HG03095 (cell line): ENCODE data around the gene PDE4B.
"Not testable (repeated sequence)": the region's sequence is repeated elsewhere in the genome, so short reads cannot be mapped to it uniquely, and the experiment has no call there.

Source experiments
- ATAC-seq: cut with Tn5 transposase; IDR thresholded peaks from one replicate; pipeline ENCODE4 v1.9.1; 2021; ENCODE audit warnings: moderate library complexity; ENCODE audit not compliant: unreplicated experiment

PDE4B gene

DNA sequence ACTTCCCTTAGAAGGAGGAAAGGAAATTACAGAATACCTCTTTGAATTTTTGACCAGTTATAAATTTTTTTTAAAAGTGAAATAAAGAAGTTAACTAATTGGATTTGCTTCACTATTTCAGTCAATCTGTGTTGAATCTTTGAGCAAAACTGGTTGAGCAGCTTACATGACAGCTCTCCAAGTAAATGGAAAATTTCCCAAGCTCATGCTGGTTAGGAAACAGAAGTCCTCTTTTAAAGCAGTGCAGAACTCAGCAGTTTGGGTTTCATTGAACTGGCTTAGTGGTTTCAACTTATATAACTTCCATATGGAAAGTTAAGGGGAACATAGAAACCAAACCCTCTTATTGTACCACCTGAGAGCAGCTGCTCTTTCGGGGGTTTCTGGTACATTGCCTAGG, 250.5 kb downstream of the PDE4B start:
- ATAC-seq = no peak

DNA sequence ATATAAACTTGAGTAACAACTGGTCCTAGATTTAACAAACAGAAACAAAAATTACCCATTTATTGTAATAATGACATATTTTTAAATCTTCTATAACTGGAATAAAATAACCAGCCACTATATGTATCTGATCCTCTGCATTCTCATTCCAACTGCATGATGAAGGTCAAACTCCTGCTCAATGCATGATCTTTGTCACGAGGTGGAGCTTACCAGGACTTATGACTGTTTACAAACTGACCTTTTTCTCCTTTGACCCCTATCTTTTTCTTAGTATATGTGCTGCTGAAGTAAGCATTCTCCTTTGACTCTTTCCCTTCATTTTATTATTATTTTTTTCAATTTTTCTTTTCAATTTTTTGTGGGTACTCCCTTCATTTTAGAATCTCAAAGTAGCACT, 252.2 kb downstream of the PDE4B start:
- no peak for ATAC-seq

DNA sequence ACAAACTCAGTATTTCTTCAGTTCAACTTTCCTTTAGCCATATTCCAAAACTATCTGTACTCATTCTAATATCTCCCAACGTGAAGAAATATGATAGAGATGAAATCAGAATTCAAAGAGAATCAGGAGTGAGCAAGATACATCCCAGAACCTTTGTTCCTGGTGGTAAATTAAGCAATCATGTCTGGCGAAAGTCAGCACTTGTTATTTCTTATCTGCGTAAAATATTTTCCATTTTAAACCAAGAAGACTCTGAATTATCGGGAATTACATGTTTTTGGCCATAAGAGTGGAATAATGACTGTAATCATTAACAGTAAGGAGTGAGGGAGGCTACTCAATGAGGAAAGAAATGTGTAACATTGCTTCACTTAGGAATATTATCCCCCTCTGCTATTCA, 253.7 kb downstream of the PDE4B start:
- ATAC-seq = no peak

DNA sequence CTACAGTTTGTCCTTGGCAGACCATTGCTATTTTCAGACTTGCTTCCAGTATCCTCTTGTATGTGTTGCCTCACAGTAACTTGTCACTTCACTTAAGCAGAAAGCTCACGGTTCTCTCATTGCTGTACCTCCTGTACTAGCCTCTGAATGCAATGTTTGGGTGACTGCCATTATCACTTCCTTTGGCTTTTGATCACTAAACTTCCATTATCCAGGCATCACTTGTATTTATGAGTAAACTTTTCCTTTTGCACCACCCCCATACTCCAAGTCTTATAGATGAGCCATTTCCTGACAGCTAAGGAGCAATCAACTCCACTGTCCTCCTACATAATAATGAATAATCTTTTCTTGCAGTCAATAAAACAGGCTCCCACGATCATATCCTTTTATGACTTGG, 255.3 kb downstream of the PDE4B start:
- no peak for ATAC-seq

DNA sequence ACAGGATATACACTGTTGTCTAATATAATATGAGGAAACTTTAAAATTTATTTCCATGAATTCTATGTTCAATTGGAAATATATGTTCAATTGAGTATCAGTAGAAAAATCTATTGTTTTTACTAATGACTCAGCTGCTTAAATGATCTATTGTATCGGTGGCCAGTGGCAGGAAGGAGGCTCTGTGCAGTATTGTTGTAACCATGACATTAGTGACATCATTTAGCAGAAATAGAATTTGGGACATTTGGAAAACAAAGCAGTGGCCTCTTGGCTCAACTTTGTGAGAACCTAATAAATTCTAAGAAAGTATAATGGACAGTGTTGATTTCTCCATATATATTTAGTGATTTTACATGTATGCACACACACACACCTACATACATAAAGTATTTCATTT, 257.4 kb downstream of the PDE4B start:
- ATAC-seq = no peak

DNA sequence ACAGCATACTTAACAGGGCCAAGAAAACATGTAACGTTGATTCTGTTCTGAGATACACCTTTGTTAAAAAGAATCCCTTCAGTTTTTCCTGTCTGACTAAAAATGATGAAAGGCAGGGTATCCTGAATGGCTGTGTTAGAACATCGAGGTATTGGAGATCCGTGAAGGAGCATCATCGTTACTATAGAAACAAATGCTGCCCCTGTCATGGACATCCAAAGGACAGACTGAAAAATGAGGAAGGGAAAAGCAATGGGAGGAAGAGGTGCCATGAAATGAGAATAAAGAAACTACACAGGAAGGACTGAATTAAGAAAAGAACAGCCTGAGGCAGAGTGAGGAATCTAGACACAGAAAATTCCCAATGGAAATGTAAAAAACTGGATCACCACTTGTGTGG, 257.9 kb downstream of the PDE4B start:
- ATAC-seq = no peak

DNA sequence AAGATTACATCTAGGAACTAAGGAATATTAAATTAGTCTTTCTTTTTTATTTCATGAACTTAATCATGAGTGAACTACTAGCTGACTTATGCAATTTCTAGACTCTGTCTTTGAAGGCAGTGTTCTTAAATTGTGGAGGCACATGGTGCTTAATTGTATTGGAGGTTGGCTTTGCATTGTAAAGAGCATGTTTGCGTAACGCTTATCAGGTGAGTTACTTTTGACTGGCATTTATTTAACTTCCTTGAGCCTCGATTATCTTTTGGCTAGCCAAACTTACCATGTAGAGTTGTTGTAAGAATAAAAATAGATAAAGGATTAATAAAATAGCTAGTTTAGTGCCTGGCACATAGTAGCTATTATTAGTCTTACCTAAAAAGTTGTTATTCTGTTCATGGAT, 262.4 kb downstream of the PDE4B start:
- ATAC-seq = no peak

DNA sequence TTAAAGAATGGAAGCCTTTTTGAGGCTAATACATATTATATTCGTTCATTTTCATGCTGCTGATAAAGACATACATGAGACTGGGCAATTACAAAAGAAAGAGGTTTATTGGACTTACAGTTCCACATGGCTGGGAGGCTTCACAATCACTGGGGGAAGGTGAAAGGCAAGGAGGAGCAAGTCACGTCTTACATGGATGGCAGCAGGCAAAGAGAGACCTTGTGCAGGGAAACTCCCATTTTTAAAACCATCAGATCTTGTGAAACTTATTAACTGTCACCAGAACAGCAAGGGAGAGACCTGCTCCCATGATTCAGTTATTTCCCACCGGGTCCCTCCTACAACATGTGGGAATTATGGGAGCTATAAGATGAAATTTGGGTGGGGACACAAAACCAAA, 264.8 kb downstream of the PDE4B start:
- ATAC-seq = not testable (repeated sequence)

DNA sequence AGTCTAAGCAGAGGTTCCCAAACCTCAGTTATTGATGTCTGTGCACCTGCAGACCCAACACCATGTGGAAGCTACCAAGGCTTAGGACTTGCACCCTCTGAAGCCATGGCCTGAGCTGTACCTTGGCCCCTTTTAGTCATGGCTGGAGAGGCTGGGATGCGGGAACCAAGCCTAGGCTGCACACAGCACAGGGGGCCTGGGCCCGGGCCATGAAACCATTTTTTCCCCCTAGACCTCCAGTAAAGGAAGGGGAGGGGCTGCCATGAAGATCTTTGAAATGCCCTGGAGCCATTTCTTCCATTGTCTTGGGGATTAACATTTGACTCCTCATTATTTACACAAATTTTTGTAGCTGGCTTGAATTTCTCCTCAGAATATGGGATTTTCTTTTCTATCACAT, 265.9 kb downstream of the PDE4B start:
- no peak for ATAC-seq

DNA sequence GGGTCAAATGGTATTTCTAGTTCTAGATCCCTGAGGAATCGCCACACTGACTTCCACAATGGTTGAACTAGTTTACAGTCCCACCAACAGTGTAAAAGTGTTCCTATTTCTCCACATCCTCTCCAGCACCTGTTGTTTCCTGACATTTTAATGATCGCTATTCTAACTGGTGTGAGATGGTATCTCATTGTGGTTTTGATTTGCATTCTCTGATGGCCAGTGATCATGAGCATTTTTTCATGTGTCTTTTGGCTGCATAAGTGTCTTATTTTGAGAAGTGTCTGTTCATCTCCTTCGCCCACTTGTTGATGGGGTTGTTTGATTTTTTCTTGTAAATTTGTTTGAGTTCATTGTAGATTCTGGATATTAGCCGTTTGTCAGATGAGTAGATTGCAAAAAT, 274.5 kb downstream of the PDE4B start:
- not testable (repeated sequence) for ATAC-seq

DNA sequence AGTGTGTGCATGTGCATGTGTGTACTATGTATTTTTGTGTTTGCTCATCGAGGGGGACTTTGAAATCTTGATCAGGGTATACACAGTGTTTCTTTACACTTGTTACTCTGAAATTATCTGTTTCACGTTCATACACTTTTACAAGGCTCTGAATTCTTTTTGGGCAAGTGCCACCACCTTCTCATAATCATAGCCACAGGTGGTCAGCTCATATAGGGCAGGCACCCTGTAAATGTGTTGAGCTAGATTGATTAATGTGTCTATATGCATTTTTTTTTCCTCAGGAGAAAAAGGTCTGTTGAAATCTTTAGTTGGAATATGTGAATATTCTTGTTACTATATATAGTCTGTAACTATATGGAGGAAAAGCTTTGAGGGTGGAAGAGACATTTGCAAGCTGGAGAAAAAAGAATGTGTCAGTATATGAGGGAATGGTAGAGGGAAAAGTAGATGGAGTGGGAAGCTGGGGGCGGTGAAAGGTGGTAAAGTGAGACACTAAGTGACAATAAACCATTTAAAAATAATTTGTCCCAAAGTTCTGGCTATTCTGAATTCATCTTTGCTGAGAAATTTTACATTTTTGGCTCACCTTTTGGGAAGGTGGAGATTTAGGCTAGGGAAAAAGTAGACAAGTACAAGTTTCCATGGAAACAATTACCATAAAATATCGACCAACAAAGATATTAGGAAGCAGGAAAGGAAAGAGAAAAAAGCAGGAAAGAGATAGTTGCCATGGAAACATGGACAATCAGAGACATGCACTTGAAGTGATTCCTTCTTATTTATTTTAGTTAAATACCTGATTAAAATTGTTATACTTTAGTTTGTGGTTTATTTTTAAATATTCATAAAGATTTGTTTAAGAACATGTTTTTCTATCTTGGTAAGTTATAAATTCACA, 277.5 kb downstream of the PDE4B start:
- no peak for ATAC-seq

DNA sequence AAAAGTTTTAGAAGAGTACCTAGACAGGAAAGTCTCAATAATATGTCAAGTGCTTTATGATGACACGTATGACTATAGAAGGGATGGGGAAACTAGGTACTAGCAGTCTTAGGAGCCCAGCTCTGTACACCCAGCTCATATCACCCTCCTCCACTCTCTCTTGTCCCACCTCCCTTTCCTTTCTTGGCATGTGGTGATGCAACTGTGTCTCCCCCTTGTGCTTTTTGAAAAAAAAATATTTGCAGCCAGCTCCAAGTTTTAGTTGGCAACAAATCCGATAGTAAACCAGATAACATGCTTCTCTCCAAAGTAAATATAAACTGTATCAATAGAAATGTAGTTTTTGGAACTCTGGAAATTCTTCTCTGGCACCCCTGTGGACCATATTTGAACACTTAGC, 280.7 kb downstream of the PDE4B start:
- no peak for ATAC-seq

DNA sequence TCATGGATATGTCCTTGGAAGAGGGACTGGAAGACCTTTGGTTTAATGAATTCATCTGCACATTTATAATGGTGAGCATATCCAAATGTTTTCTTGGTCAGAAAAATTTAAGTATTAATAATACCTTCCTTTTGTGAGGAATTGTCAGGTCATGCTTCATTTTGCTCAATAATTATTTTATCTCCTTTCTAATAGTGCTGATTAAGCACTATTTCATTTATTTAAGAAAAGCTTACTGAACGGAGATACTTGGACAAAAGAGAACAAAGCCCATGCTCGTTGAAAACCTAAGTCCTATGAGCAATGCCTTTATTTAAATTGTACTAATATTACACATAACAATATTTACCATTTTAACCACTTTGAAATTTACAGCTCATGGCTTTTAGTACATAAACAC, 281.5 kb downstream of the PDE4B start:
- ATAC-seq = no peak

DNA sequence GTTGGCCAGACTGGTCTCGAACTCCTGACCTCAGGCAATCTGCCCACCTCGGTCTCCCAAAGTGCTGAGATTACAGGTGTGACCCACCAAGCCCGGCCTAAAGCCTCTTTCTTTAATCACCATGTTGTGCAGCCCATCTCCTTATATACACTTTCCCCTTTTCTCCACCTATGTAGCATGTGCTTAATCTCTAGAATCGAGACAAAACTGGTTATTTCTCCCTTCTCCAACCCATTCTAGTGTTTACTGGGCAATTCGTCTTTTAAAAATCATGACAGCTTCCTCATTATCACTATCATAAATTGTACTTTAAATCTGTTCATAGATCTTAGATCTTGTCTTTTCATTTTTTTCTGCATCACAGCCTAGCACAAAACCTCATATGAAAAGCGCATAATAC, 285.7 kb downstream of the PDE4B start:
- no peak for ATAC-seq

DNA sequence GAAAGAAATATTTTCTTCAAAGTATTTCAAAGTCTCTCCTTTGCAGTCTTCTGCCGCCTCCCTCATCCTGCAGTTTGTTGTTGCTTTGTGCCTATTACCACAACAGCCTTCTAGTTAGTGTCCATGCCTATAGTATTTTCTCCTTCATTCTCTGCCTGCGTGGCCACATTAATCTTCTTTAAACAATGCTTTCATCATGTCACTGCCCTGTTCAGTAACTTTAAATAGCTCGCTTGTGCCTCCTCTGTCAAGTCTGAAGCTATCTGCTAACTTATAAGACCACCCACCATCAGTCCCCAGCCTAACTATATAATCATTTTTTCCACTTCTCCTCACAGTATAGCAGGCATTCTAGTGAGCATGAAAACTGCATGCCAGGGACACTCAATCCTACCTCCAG, 290.3 kb downstream of the PDE4B start:
- no peak for ATAC-seq

DNA sequence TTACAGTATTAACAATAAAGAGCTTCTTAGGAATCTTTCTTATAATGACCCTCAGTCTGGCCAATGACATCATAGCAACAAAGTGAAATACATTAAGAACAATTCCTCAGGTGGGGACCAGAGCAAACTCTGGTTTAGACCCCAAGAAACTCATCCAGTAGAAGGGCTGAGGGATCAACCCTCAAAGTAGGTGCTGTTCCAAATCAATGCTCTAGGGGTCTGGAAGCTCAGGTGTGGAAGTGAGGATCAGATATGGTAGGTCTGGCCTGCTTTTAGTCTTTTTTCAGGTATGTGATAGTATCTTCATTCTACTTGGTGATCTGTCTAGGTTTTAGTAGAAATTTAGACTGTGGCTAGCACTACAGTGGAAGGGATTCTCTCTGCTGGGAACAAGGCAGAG, 291.7 kb downstream of the PDE4B start:
- ATAC-seq = no peak

DNA sequence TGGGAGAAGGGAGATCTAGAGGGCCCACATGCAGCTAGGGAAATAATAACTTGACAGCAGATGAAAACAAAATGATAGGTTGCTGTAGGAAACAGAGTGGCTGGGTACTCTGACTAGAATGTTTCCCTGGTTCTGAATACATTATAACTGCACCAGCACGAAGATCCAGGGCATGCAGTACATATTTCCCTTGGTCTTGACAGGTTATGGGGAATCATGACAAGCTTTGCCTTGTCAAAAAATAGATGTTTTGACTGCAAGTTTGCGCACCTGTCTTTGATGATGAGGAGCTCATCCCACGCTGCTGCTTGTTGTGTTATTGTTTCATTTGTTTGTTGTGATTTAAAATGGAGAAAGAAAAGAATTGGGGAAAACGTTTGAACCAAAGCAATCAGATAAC, 292.9 kb downstream of the PDE4B start:
- no peak for ATAC-seq

DNA sequence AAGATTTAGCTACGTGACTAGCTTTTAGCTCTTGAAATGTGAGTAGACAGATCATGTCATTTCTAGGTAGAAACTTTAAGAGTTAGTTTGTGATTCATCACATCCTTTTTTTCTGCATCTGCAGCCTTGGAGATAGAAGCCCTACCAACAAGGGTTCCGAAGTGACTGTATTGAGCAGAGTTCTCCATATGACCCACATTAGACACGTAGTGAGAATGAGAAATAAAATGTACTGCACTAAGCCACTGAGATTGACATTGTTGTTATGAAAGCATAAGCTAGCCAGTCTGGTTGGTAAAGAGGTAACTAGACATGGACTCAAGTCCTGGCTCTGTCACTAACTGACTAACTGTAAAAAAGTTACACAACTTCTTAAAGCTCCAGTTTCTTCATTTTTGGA, 296.1 kb downstream of the PDE4B start:
- ATAC-seq = no peak

DNA sequence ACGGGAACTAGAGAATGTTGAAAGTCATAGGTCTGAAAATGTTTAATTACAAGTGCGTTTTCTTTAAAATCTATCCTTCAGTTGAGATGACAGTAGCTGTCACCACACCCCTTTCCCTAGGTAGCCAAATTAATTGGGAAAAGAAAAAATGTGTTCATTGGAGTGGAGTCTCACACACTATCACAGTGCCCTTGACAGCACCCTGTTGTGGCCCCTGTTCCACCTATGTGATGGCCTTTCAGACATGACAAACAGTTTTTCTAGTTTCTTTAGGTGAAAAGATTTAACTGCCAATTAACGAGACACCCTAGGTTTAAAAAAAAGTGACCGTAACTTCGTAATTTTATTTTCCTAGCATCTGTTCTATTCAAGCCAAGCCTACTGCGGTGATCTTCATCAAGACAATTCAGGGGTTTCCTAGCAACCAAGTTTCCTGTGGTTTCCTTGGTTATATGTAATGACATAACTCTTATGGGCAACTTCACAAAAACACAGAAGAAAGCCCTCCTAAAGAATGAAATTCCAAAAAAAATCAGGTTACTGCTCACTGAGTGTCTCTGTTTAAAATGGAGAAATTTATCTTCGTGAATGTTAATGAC, 298.3 kb downstream of the PDE4B start:
- no peak for ATAC-seq

DNA sequence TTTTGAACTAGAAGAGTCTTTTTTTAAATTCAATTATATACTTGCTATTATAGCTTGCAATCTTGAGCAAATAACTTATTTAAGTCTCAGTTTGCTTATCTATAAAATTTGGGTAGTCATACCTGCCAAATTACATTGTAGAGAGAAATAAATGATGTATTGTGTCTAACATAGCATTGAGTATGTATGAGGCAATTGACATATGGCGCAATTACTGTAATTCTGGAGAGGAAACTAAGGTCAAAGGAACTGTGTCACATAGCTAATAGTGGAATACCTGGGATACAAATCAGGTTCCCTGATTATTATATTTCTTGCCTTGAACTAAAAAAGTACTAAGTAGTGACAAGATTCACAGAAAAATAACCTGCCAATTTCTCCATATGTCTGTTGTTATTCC, 302.5 kb downstream of the PDE4B start:
- ATAC-seq = no peak

DNA sequence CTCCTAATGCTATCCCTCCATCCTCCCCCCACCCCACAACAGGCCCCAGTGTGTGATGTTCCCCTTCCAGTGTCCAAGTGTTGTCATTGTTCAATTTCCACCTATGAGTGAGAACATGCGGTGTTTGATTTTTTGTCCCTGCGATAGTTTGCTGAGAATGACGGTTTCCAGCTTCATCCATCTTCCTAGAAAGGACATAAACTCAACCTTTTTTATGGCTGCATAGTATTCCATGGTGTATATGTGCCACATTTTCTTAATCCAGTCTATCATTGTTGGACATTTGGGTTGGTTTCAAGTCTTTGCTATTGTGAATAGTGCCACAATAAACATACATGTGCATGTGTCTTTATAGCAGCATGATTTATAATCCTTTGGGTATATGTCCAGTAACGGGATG, 308.3 kb downstream of the PDE4B start:
- not testable (repeated sequence) for ATAC-seq

DNA sequence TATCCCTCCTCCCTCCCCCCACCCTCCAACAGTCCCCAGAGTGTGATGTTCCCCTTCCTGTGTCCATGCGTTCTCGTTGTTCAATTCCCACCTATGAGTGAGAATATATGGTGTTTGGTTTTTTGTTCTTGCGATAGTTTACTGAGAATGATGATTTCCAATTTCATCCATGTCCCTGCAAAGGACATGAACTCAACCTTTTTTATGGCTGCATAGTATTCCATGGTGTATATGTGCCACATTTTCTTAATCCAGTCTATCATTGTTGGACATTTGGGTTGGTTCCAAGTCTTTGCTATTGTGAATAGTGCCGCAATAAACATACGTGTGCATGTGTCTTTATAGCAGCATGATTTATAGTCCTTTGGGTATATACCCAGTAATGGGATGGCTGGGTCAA, 311.4 kb downstream of the PDE4B start:
- not testable (repeated sequence) for ATAC-seq

DNA sequence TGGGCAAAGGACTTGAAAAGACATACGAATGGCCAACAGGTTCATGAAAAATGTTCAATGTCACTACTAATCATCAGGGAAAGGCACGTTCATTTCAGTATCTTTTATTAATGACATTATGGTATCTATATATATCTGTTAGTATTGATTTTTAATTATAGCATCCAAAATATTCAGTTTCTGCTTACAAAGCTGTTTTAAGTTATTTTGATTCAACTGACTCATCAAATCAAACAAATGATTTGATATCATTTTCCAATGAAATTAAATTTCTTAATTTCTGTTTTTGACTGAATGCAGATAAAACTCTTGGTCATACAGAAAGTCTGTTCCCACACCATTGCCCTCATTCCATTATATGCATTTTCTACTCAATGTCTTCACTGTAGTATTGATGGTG, 315.9 kb downstream of the PDE4B start:
- ATAC-seq = no peak
